Natural killer cell (primary cell): ENCODE results near the gene CAVIN2. TPM values are rescaled to one million over a fixed set of nuclear protein-coding genes. Genes with fewer than 3 reads are reported as not detected.

ENCODE experiments used
- ATAC-seq, 3 donors: fragments of 150-1000 bp in 2 of 3; fragments of 200-7000 bp in 1 of 3; cut with Tn5 transposase; 1 replicate in 1 of 3; 2 replicates in 2 of 3; pipeline ENCODE4 v1.10.0; 2021; ENCODE audit warnings: mild to moderate bottlenecking in 2 of 3, moderate library complexity in 2 of 3
- DNase-seq, 2 donors: peaks; one replicate each; pipeline versions ENCODE4 v3.0.0 to v3.0.0-alpha.2; 2013 to 2021; ENCODE audit warnings: mixed read lengths in 1 of 2
- H3K27ac ChIP-seq: one replicate; pipeline ENCODE4 v1.5.1; 2013; ENCODE audit warnings: mild to moderate bottlenecking, low read length
- H3K27me3 ChIP-seq: one replicate; pipeline ENCODE4 v1.6.1; 2013; ENCODE audit warnings: low read length; ENCODE audit not compliant: control insufficient read depth, insufficient read depth
- H3K36me3 ChIP-seq: one replicate; pipeline ENCODE4 v1.6.1; 2013; ENCODE audit warnings: low read length; ENCODE audit not compliant: control insufficient read depth, insufficient read depth
- H3K4me1 ChIP-seq: one replicate; pipeline ENCODE4 v1.6.1; 2013; ENCODE audit warnings: low read length; ENCODE audit not compliant: control insufficient read depth, insufficient read depth
- H3K4me3 ChIP-seq: one replicate; pipeline ENCODE4 v1.5.1; 2013; ENCODE audit warnings: low read length
- H3K9me3 ChIP-seq: one replicate; pipeline ENCODE4 v1.6.1; 2013; ENCODE audit warnings: low read length; ENCODE audit not compliant: control insufficient read depth, insufficient read depth
- H3K27ac Mint-ChIP-seq, 2 donors: one replicate each; pipeline ENCODE4 v1.8.0; 2022; ENCODE audit warnings: mild to moderate bottlenecking in 2 of 2, mixed read lengths in 2 of 2, moderate library complexity in 1 of 2
- H3K27me3 Mint-ChIP-seq, 2 donors: one replicate each; pipeline ENCODE4 v1.8.0; 2022; ENCODE audit warnings: low read depth in 2 of 2, mixed read lengths in 2 of 2
- H3K36me3 Mint-ChIP-seq: one replicate; pipeline ENCODE4 v1.8.0; 2022; ENCODE audit warnings: mixed read lengths
- H3K4me1 Mint-ChIP-seq, 2 donors: one replicate each; pipeline ENCODE4 v1.8.0; 2022; ENCODE audit warnings: mixed read lengths in 2 of 2
- H3K4me3 Mint-ChIP-seq: one replicate; pipeline ENCODE4 v1.8.0; 2022; ENCODE audit warnings: mild to moderate bottlenecking, moderate library complexity, mixed read lengths
- H3K9me3 Mint-ChIP-seq, 2 donors: one replicate each; pipeline ENCODE4 v1.8.0; 2022; ENCODE audit warnings: mixed read lengths in 2 of 2
- WGBS: methylation state at CpG from one replicate; pipeline ENCODE4 v1.1.7; 2013; ENCODE audit warnings: missing lambda C conversion rate; ENCODE audit not compliant: insufficient coverage; 5-methylcytosine and 5-hydroxymethylcytosine counted together
- intact Hi-C: fragments of 100-400 bp; cut with micrococcal nuclease; formaldehyde crosslinking; loops from one replicate; pipeline ENCODE4 v1.14.2; 2022
- total RNA-seq, 4 donors: library from RNA; stranded (reverse); fragments of 120-200 nt in 1 of 4; gene quantifications; one replicate each; pipeline versions ENCODE4 v1.2.3 to v1.2.4, GENCODE V29; 2013 to 2022
- TF ChIP-seq, protein P1 (sequence below): fragments of 200-600 bp; IDR thresholded peaks from one replicate; pipeline ENCODE4 v1.8.0; 2022; ENCODE audit warnings: antibody characterized with exemption

Gene CAVIN2
- total RNA-seq, 3 donors from 2014 or later (not counting 1 experiment from before 2014, with no cell fraction given) = 1.9 to 23.7 (median 9.9) TPM

DNA sequence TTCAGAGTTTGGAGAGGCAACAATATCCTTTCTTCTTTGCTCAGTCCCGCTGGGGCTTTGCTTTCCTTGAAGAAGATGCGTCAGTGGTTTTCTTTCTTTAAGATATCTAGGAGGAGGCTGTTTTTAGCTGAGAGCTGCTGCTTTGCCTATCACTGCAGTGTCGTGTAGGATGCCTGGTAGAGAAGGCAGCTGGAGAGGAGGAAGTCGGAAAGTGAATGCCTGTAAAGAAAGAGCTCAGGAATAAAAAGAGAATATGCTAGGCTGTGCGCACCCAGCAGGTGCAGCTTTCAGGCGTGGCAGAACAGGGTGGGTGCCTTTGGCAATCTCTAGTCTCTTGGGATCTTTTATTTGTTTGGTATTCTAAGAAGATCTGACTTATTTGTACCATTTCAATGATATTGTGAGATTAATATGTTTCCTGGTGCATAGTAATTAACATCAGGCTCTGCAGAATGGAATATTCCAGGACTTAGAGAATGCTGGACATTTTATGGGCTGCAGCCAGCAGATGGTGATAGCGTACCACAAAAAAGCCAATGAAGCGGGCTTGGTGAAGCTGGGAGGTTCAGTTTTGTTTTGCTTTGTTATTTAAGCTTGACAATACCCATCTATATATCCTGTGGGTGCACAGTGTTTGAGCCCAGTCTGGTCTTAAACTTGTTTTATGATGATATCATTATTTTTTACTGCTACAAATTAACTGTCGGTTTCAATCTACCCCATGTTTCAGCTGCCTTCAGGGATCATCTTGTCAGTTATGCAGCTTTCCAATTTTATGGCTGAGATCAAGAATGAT, 34.9 kb downstream of the CAVIN2 start:
- DNase-seq = peak; percentile 27 to 51
- H3K4me1 Mint-ChIP-seq = no peaks in the 10 kb centered on the region

DNA sequence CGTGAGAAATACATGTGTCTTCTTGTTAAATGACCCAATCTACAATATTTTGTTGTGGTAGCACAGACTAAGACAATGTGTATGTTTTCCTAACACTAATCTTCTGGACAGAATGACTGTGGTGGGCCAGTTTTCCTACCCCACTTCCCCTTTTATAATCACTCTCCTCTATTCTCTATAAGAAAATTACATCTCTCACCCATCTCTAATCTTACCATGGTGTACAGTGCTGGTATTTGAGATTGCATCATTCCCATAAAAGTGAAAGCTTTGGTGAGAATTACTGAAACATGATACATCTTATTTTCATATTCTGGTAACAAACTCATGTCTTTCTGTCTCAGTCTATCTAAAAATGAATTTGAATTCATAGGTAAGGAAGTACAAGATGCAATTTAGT, 40.5 kb downstream of the CAVIN2 start:
- intact Hi-C loops = no loop called here
- Histone ChIP-seq H3K27ac (no peak overlapping the region), H3K27me3 (no peaks in the 10 kb centered on the region), H3K9me3 (no peaks in the 10 kb centered on the region), H3K36me3 (no peaks in the 10 kb centered on the region), H3K4me3 (no peak overlapping the region), H3K4me1 (no peaks in the 10 kb centered on the region)
- no peak overlapping the region for H3K27ac Mint-ChIP-seq
- ATAC-seq (no peak), DNase-seq (no peak)
- no peaks in the 10 kb centered on the region for H3K9me3 Mint-ChIP-seq
- peaks cover 2 to 20% of the 10 kb centered on the region in 2 donors for H3K27me3 Mint-ChIP-seq
- 71% methylated on average over 1 of the region's 1 CpG for whole genome bisulfite sequencing
- TF ChIP-seq, protein P1, sequence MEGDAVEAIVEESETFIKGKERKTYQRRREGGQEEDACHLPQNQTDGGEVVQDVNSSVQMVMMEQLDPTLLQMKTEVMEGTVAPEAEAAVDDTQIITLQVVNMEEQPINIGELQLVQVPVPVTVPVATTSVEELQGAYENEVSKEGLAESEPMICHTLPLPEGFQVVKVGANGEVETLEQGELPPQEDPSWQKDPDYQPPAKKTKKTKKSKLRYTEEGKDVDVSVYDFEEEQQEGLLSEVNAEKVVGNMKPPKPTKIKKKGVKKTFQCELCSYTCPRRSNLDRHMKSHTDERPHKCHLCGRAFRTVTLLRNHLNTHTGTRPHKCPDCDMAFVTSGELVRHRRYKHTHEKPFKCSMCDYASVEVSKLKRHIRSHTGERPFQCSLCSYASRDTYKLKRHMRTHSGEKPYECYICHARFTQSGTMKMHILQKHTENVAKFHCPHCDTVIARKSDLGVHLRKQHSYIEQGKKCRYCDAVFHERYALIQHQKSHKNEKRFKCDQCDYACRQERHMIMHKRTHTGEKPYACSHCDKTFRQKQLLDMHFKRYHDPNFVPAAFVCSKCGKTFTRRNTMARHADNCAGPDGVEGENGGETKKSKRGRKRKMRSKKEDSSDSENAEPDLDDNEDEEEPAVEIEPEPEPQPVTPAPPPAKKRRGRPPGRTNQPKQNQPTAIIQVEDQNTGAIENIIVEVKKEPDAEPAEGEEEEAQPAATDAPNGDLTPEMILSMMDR = no peak
- H3K4me3 Mint-ChIP-seq = no peak overlapping the region
- no peaks in the 10 kb centered on the region for H3K4me1 Mint-ChIP-seq
- H3K36me3 Mint-ChIP-seq = no peaks in the 10 kb centered on the region

More for the DNA sequence above, 34.9 kb downstream of the CAVIN2 start:
- Histone ChIP-seq H3K27ac (no peak overlapping the region), H3K4me1 (no peaks in the 10 kb centered on the region), H3K36me3 (no peaks in the 10 kb centered on the region), H3K4me3 (no peak overlapping the region), H3K27me3 (no peaks in the 10 kb centered on the region), H3K9me3 (no peaks in the 10 kb centered on the region)
- intact Hi-C loops = loop anchor here (1.0 kb wide), 1 partner anchor 350 kb away; no protein-coding TSS in a partner anchor
- Mint-ChIP-seq H3K9me3 (no peaks in the 10 kb centered on the region), H3K27ac (no peak overlapping the region), H3K27me3 (peaks cover under 1 to 7% of the 10 kb centered on the region in 2 donors), H3K36me3 (no peaks in the 10 kb centered on the region), H3K4me3 (no peak overlapping the region)
- 55% methylated on average over 9 of the region's 9 CpGs for WGBS
- TF ChIP-seq, protein P1 = peak; percentile 50
- peak in 2 of 3 donors; percentile 55 to 66 for ATAC-seq

DNA sequence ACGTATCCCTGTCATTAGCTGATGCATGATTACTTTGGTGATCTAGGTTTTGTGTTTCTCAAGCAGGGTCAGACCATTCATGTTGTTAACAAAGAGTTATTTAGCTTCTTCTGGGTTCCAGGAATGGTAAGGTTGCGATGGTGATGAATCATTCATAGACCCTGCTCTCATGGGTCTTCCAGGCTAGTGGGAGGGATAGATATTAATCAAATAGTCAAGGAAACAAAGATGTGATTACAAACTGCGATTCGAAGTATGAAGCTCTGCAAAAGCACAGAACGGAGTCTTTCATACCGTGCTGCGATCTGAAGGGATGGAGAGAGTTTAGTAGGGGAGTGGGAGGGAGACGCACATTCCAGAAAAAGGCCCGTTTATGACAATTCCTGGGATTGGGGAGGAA, 42.1 kb downstream of the CAVIN2 start:
- ATAC-seq (no peak), DNase-seq (no peak)
- H3K9me3 Mint-ChIP-seq = no peaks in the 10 kb centered on the region
- Histone ChIP-seq H3K4me3 (no peak overlapping the region), H3K4me1 (no peaks in the 10 kb centered on the region), H3K9me3 (no peaks in the 10 kb centered on the region), H3K27me3 (no peaks in the 10 kb centered on the region), H3K36me3 (no peaks in the 10 kb centered on the region), H3K27ac (no peak overlapping the region)
- H3K27me3 Mint-ChIP-seq = peaks cover 2 to 28% of the 10 kb centered on the region in 2 donors
- no peak overlapping the region for H3K27ac Mint-ChIP-seq
- H3K4me3 Mint-ChIP-seq = no peak overlapping the region
- WGBS = 86% methylated on average over 8 of the region's 9 CpGs
- H3K36me3 Mint-ChIP-seq = no peaks in the 10 kb centered on the region
- H3K4me1 Mint-ChIP-seq = no peaks in the 10 kb centered on the region
- TF ChIP-seq, protein P1 = no peak
- intact Hi-C loops = no loop called here
